ENCODE data around the gene TBPL1.

DNA sequence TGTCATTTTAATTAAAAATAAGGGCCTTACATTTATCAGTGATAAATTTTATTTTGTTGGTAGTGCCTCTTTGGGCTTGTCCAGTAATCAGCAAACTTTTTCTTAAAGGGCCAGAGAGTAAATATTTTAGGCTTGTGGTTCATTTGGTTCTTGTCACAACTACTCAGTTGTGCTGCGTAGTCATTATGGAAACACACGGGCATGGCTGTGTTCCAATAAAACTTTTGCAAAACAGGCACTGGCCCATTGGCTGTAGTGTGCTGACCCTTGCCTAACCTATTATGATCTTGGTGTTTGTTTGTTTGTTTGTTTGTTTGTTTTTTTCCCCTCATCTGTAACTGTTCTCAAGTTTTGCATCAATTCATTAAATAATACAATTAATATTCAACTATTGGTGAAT is 19.4 kb downstream of the TBPL1 start:
- TF ChIP-seq ATF1 (CRISPR knock-in tag; IDR thresholded peaks at IDR 0.05) (no peak), KAT7 (CRISPR knock-in tag; IDR thresholded peaks at IDR 0.05; ENCODE audit: borderline replicate concordance) (no peak), ELF4 (CRISPR knock-in tag; IDR thresholded peaks at IDR 0.05; ENCODE audit: low read depth) (no peak), CREM (CRISPR knock-in tag; IDR thresholded peaks at IDR 0.05) (no peak), IRF2 (CRISPR knock-in tag; IDR thresholded peaks at IDR 0.05; ENCODE audit: borderline replicate concordance, low read depth) (no peak), FOXP1 (CRISPR knock-in tag; IDR thresholded peaks at IDR 0.05; ENCODE audit: borderline replicate concordance) (no peak)
- TF ChIP-seq, protein P1, sequence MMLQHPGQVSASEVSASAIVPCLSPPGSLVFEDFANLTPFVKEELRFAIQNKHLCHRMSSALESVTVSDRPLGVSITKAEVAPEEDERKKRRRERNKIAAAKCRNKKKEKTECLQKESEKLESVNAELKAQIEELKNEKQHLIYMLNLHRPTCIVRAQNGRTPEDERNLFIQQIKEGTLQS (CRISPR knock-in tag; conservative IDR thresholded peaks at IDR 0.05) = no peak
- TF ChIP-seq, protein P2, sequence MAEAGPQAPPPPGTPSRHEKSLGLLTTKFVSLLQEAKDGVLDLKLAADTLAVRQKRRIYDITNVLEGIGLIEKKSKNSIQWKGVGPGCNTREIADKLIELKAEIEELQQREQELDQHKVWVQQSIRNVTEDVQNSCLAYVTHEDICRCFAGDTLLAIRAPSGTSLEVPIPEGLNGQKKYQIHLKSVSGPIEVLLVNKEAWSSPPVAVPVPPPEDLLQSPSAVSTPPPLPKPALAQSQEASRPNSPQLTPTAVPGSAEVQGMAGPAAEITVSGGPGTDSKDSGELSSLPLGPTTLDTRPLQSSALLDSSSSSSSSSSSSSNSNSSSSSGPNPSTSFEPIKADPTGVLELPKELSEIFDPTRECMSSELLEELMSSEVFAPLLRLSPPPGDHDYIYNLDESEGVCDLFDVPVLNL (CRISPR knock-in tag; IDR thresholded peaks at IDR 0.05; ENCODE audit: borderline replicate concordance, low read depth) = no peak
- TF ChIP-seq, protein P3, sequence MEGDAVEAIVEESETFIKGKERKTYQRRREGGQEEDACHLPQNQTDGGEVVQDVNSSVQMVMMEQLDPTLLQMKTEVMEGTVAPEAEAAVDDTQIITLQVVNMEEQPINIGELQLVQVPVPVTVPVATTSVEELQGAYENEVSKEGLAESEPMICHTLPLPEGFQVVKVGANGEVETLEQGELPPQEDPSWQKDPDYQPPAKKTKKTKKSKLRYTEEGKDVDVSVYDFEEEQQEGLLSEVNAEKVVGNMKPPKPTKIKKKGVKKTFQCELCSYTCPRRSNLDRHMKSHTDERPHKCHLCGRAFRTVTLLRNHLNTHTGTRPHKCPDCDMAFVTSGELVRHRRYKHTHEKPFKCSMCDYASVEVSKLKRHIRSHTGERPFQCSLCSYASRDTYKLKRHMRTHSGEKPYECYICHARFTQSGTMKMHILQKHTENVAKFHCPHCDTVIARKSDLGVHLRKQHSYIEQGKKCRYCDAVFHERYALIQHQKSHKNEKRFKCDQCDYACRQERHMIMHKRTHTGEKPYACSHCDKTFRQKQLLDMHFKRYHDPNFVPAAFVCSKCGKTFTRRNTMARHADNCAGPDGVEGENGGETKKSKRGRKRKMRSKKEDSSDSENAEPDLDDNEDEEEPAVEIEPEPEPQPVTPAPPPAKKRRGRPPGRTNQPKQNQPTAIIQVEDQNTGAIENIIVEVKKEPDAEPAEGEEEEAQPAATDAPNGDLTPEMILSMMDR (IDR thresholded peaks at IDR 0.05) = no peak
- TF ChIP-seq, protein P4, sequence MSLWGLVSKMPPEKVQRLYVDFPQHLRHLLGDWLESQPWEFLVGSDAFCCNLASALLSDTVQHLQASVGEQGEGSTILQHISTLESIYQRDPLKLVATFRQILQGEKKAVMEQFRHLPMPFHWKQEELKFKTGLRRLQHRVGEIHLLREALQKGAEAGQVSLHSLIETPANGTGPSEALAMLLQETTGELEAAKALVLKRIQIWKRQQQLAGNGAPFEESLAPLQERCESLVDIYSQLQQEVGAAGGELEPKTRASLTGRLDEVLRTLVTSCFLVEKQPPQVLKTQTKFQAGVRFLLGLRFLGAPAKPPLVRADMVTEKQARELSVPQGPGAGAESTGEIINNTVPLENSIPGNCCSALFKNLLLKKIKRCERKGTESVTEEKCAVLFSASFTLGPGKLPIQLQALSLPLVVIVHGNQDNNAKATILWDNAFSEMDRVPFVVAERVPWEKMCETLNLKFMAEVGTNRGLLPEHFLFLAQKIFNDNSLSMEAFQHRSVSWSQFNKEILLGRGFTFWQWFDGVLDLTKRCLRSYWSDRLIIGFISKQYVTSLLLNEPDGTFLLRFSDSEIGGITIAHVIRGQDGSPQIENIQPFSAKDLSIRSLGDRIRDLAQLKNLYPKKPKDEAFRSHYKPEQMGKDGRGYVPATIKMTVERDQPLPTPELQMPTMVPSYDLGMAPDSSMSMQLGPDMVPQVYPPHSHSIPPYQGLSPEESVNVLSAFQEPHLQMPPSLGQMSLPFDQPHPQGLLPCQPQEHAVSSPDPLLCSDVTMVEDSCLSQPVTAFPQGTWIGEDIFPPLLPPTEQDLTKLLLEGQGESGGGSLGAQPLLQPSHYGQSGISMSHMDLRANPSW (CRISPR knock-in tag; conservative IDR thresholded peaks at IDR 0.05; ENCODE audit: low read depth) = no peak
- TF ChIP-seq, protein P5, sequence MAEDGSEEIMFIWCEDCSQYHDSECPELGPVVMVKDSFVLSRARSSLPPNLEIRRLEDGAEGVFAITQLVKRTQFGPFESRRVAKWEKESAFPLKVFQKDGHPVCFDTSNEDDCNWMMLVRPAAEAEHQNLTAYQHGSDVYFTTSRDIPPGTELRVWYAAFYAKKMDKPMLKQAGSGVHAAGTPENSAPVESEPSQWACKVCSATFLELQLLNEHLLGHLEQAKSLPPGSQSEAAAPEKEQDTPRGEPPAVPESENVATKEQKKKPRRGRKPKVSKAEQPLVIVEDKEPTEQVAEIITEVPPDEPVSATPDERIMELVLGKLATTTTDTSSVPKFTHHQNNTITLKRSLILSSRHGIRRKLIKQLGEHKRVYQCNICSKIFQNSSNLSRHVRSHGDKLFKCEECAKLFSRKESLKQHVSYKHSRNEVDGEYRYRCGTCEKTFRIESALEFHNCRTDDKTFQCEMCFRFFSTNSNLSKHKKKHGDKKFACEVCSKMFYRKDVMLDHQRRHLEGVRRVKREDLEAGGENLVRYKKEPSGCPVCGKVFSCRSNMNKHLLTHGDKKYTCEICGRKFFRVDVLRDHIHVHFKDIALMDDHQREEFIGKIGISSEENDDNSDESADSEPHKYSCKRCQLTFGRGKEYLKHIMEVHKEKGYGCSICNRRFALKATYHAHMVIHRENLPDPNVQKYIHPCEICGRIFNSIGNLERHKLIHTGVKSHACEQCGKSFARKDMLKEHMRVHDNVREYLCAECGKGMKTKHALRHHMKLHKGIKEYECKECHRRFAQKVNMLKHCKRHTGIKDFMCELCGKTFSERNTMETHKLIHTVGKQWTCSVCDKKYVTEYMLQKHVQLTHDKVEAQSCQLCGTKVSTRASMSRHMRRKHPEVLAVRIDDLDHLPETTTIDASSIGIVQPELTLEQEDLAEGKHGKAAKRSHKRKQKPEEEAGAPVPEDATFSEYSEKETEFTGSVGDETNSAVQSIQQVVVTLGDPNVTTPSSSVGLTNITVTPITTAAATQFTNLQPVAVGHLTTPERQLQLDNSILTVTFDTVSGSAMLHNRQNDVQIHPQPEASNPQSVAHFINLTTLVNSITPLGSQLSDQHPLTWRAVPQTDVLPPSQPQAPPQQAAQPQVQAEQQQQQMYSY (CRISPR knock-in tag; IDR thresholded peaks at IDR 0.05) = no peak
